Measurements from ENCODE around the gene C20orf144. TPM values are rescaled to one million over a fixed set of nuclear protein-coding genes. Genes with fewer than 3 reads are reported as not detected.
A peak's percentile ranks its signal among the peaks of the same experiment; 100 is the strongest.

The C20orf144 gene
- total RNA-seq, 4 donors from 2014 or later = not detected

- peak overlapping the region; percentile 21 to 70 (median 40) for H3K27ac ChIP-seq
- TF ChIP-seq EP300 (IDR thresholded peaks at IDR 0.05; ENCODE audit: low read depth) = no peak
- TF ChIP-seq, protein P1, sequence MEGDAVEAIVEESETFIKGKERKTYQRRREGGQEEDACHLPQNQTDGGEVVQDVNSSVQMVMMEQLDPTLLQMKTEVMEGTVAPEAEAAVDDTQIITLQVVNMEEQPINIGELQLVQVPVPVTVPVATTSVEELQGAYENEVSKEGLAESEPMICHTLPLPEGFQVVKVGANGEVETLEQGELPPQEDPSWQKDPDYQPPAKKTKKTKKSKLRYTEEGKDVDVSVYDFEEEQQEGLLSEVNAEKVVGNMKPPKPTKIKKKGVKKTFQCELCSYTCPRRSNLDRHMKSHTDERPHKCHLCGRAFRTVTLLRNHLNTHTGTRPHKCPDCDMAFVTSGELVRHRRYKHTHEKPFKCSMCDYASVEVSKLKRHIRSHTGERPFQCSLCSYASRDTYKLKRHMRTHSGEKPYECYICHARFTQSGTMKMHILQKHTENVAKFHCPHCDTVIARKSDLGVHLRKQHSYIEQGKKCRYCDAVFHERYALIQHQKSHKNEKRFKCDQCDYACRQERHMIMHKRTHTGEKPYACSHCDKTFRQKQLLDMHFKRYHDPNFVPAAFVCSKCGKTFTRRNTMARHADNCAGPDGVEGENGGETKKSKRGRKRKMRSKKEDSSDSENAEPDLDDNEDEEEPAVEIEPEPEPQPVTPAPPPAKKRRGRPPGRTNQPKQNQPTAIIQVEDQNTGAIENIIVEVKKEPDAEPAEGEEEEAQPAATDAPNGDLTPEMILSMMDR (IDR thresholded peaks at IDR 0.05) = no peak
- TF ChIP-seq POLR2AphosphoS5 (IDR thresholded peaks at IDR 0.05) = no peak
- TF ChIP-seq POLR2A (IDR thresholded peaks at IDR 0.05) = no peak
- intact Hi-C loops (cut with DNase I; ENCODE audit: low total_unique reads) = no loop called here
- peak overlapping the region in 1 of 4 donors; percentile 51 for H3K4me3 ChIP-seq
- 81 to 100% methylated on average over 1 to 14 of the region's 14 CpGs for WGBS, 2 donors (ENCODE audit: low coverage in 1 of 2)
- in situ Hi-C loops (cut with MboI; ENCODE audit: low pct_ligation_motif_present in 1 of 4, low pct_unique_long_range_greater_than_20kb in 1 of 4, low sequenced_read_pairs in 3 of 4) = no loop called here
- DNase-seq = no peak
- no peaks in the 10 kb centered on the region for H3K9me3 ChIP-seq
- H3K4me1 ChIP-seq = peaks cover 9 to 20% (median 16%) of the 10 kb centered on the region in 4 donors
- no peaks in the 10 kb centered on the region for H3K36me3 ChIP-seq
- no peaks in the 10 kb centered on the region for H3K27me3 ChIP-seq
Measured at GRCh38 chr20:33686984-33687366, 24.8 kb downstream of the C20orf144 start.

- H3K9me3 ChIP-seq = no peaks in the 10 kb centered on the region
- no peak overlapping the region for H3K4me3 ChIP-seq
- no peaks in the 10 kb centered on the region for H3K27me3 ChIP-seq
- intact Hi-C loops (cut with DNase I; ENCODE audit: low total_unique reads) (no loop called here), in situ Hi-C loops (cut with MboI; ENCODE audit: low pct_ligation_motif_present in 1 of 4, low pct_unique_long_range_greater_than_20kb in 1 of 4, low sequenced_read_pairs in 3 of 4) (no loop called here)
- H3K4me1 ChIP-seq = peaks cover 9 to 20% (median 16%) of the 10 kb centered on the region in 4 donors
- WGBS, 2 donors (ENCODE audit: low coverage in 1 of 2) = 20 to 79% methylated on average over 1 to 8 of the region's 8 CpGs
- H3K27ac ChIP-seq = no peak overlapping the region
- H3K36me3 ChIP-seq = no peaks in the 10 kb centered on the region
- DNase-seq = no peak
- TF ChIP-seq EP300 (IDR thresholded peaks at IDR 0.05; ENCODE audit: low read depth) (no peak), POLR2A (IDR thresholded peaks at IDR 0.05) (no peak), POLR2AphosphoS5 (IDR thresholded peaks at IDR 0.05) (no peak)
- TF ChIP-seq, protein P1 (IDR thresholded peaks at IDR 0.05) = no peak
Measured at GRCh38 chr20:33687370-33687915, 25.3 kb downstream of the C20orf144 start.

DNA sequence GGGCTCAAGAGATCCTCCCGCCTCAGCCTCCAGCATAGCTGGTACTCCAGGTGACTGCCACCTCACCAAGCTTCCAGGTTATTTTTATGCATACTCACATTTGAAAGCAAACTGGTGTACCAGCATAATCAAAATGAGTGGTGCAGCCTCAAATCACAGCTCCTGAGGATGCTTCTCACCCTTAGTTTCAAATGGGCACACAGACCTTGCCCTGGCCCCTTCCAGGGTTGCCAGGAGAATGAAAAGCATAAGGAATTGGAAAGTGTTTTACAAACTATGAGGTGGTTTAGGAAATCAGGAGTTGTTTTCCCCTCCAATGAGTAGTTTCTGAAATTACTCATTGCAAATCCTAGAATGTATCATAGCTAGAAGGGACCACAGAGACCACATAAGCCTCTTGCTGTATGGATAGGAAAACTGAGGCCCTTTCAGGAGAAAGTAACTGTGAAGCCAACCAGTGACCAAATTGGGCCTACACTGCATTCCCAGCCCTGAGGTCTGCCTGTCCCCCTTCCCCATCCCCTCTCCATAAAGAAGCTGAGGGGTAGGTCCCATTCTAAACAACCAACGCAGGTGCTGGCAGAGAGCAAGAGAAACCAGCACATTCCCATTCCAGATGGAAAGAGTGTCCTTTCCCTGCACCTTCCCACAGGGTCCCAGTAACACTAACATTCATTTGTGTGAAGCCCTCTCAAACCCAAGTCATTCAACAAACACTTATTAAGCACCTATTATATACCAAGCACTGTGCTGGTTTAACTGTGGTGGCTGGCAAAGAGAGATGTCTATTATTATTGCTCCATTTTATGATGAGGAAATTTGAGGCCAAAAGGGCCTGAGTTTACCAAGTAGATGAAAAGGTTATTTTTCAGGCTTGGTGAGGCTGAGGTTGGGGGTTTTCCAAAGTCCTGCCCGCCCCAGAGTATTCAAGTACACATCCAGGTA, 26.1 kb downstream of the C20orf144 start:
- WGBS, 2 donors (ENCODE audit: low coverage in 1 of 2) = 96 to 100% methylated on average over 2 to 3 of the region's 3 CpGs
- Histone ChIP-seq H3K4me3 (no peak overlapping the region), H3K9me3 (no peaks in the 10 kb centered on the region), H3K36me3 (no peaks in the 10 kb centered on the region), H3K4me1 (peaks cover 9 to 20% (median 16%) of the 10 kb centered on the region in 4 donors), H3K27me3 (no peaks in the 10 kb centered on the region), H3K27ac (no peak overlapping the region)
- intact Hi-C loops (cut with DNase I; ENCODE audit: low total_unique reads) = no loop called here
- TF ChIP-seq, protein P1 (IDR thresholded peaks at IDR 0.05) = no peak
- no peak for TF ChIP-seq POLR2AphosphoS5 (IDR thresholded peaks at IDR 0.05)
- no peak for TF ChIP-seq EP300 (IDR thresholded peaks at IDR 0.05; ENCODE audit: low read depth)
- TF ChIP-seq POLR2A (IDR thresholded peaks at IDR 0.05) = no peak
- in situ Hi-C loops (cut with MboI; ENCODE audit: low pct_ligation_motif_present in 1 of 4, low pct_unique_long_range_greater_than_20kb in 1 of 4, low sequenced_read_pairs in 3 of 4) = no loop called here
- no peak for DNase-seq

DNA sequence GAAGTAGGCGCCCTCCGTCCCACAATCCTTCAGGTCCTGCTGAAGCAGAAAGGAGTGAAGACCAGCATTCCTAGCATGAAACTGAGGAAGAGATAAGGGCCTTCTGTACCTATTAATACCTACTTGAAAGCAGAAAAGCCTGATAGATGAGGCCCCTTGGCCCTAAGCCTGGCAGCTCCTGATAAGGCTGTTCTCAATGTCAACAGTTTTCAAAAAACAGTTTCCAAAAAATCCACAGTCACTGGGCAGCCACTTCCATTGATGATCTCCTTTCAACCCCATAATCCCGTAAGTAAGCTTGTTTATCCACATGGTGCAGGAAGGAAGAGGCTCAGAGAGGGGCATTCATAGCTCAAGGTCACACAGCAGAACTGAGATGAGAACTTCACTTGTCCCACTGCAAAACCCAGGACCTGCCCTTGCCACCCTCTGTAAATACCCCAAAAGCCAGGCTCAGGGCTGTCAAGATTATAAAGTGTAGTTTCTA, 26.9 kb downstream of the C20orf144 start:
- no peak for DNase-seq
- Histone ChIP-seq H3K36me3 (no peaks in the 10 kb centered on the region), H3K9me3 (no peaks in the 10 kb centered on the region), H3K27me3 (no peaks in the 10 kb centered on the region), H3K27ac (no peak overlapping the region), H3K4me3 (no peak overlapping the region), H3K4me1 (peaks cover 9 to 20% (median 16%) of the 10 kb centered on the region in 4 donors)
- intact Hi-C loops (cut with DNase I; ENCODE audit: low total_unique reads) (no loop called here), in situ Hi-C loops (cut with MboI; ENCODE audit: low pct_ligation_motif_present in 1 of 4, low pct_unique_long_range_greater_than_20kb in 1 of 4, low sequenced_read_pairs in 3 of 4) (no loop called here)
- TF ChIP-seq, protein P1 (IDR thresholded peaks at IDR 0.05) = no peak
- TF ChIP-seq POLR2A (IDR thresholded peaks at IDR 0.05) (no peak), EP300 (IDR thresholded peaks at IDR 0.05; ENCODE audit: low read depth) (no peak), POLR2AphosphoS5 (IDR thresholded peaks at IDR 0.05) (no peak)
- 90 to 92% methylated on average over 2 to 3 of the region's 3 CpGs for WGBS, 2 donors (ENCODE audit: low coverage in 1 of 2)

Data from transverse colon (tissue), 4 donors.